DOHH2 (cell line): Measurements from ENCODE around the gene CYTH4.

ENCODE experiments used
- CTCF ChIP-seq: fragments of 200-600 bp; sonication (generic); IDR thresholded peaks from one replicate; pipeline ENCODE4 v1.5.1; 2014; ENCODE audit warnings: antibody characterized with exemption, mild to moderate bottlenecking, low read depth, low read length; ENCODE audit not compliant: poor library complexity, severe bottlenecking
- EZH2phosphoT487 ChIP-seq: fragments of 200-600 bp; sonication (generic); IDR thresholded peaks from 2 replicates; pipeline ENCODE4 v1.6.1; 2017; ENCODE audit warnings: borderline replicate concordance, mild to moderate bottlenecking, antibody characterized with exemption, low read length, moderate library complexity, mixed read lengths

GRCh38 chr22:37258753-37259401, 23.4 kb upstream of the CYTH4 start:
- no peak for TF ChIP-seq CTCF
- no peak for TF ChIP-seq EZH2phosphoT487
